Muscle of leg (tissue), 11 donors: ENCODE measurements around the gene PRAC1. TPM values are rescaled to one million over a fixed set of nuclear protein-coding genes. Genes with fewer than 3 reads are reported as not detected.

Experiments used
- DNase-seq: peaks from one replicate; pipeline ENCODE4 v3.0.0; 2013
- H3K27ac ChIP-seq: one replicate; pipeline ENCODE4 v1.5.1; 2013; ENCODE audit warnings: mild to moderate bottlenecking, low read length, control low read depth
- H3K27me3 ChIP-seq: one replicate; pipeline ENCODE4 v1.6.1; 2013; ENCODE audit warnings: low read length; ENCODE audit not compliant: control insufficient read depth, insufficient read depth
- H3K36me3 ChIP-seq: one replicate; pipeline ENCODE4 v1.6.1; 2013; ENCODE audit warnings: low read length; ENCODE audit not compliant: control insufficient read depth, insufficient read depth
- H3K4me1 ChIP-seq: one replicate; pipeline ENCODE4 v1.6.1; 2013; ENCODE audit warnings: low read length; ENCODE audit not compliant: control insufficient read depth, insufficient read depth
- H3K4me3 ChIP-seq: one replicate; pipeline ENCODE4 v1.5.1; 2013; ENCODE audit warnings: low read length, control low read depth
- H3K9me3 ChIP-seq: replicated peaks from 2 replicates; pipeline ENCODE4 v1.6.1; 2013; ENCODE audit warnings: low read depth, low read length; ENCODE audit not compliant: control insufficient read depth
- WGBS: methylation state at CpG from one replicate; pipeline ENCODE4 v1.1.5; 2013; ENCODE audit warnings: missing lambda C conversion rate; ENCODE audit not compliant: insufficient coverage; 5-methylcytosine and 5-hydroxymethylcytosine counted together
- polyA plus RNA-seq, 8 donors: library from polyadenylated mRNA; unstranded; fragments of 120-200 nt; gene quantifications; one replicate each; pipeline versions ENCODE4 v1.2.1 to v1.2.3, GENCODE V29; 2013; ENCODE audit warnings: inconsistent platforms in 1 of 8, low replicate concordance in 1 of 8; ENCODE audit not compliant: insufficient read length in 8 of 8, insufficient read depth in 1 of 8
- total RNA-seq: library from RNA; stranded (reverse); fragments of 120-200 nt; gene quantifications from one replicate; pipeline ENCODE4 v1.2.4, GENCODE V29; 2013

PRAC1 gene
- total and polyA plus RNA-seq, 9 donors = not detected

- Histone ChIP-seq H3K9me3 (no peaks in the 10 kb centered on the region), H3K27me3 (peaks cover 90% of the 10 kb centered on the region), H3K4me3 (no peak overlapping the region), H3K4me1 (peaks cover 4% of the 10 kb centered on the region), H3K36me3 (no peaks in the 10 kb centered on the region), H3K27ac (no peak overlapping the region)
- no peak for DNase-seq
- WGBS = under 1% methylated on average over 16 of the region's 21 CpGs
Observed at GRCh38 chr17:48746916-48747444, 24.7 kb upstream of the PRAC1 start.

GRCh38 chr17:48745381-48746275 lies 23.3 kb upstream of the PRAC1 start:
- H3K4me3 ChIP-seq = no peak overlapping the region
- no peaks in the 10 kb centered on the region for H3K36me3 ChIP-seq
- H3K9me3 ChIP-seq = no peaks in the 10 kb centered on the region
- no peak overlapping the region for H3K27ac ChIP-seq
- peaks cover 90% of the 10 kb centered on the region for H3K27me3 ChIP-seq
- no peak for DNase-seq
- WGBS = 14% methylated on average over 5 of the region's 12 CpGs
- peaks cover 4% of the 10 kb centered on the region for H3K4me1 ChIP-seq

GRCh38 chr17:48740537-48740936 lies 18.2 kb upstream of the PRAC1 start:
- no peaks in the 10 kb centered on the region for H3K4me1 ChIP-seq
- H3K27ac ChIP-seq = no peak overlapping the region
- no peak overlapping the region for H3K4me3 ChIP-seq
- H3K36me3 ChIP-seq = no peaks in the 10 kb centered on the region
- peaks cover 97% of the 10 kb centered on the region for H3K27me3 ChIP-seq
- H3K9me3 ChIP-seq = no peaks in the 10 kb centered on the region
- no peak for DNase-seq

- Histone ChIP-seq H3K36me3 (no peaks in the 10 kb centered on the region), H3K4me1 (peaks cover 7% of the 10 kb centered on the region), H3K27me3 (peaks cover 97% of the 10 kb centered on the region), H3K4me3 (no peak overlapping the region), H3K27ac (no peak overlapping the region), H3K9me3 (no peaks in the 10 kb centered on the region)
- 4% methylated on average over 25 of the region's 37 CpGs for WGBS
- no peak for DNase-seq
Observed at GRCh38 chr17:48738803-48739526, 16.6 kb upstream of the PRAC1 start.

GRCh38 chr17:48738424-48738802 lies 16.1 kb upstream of the PRAC1 start:
- Histone ChIP-seq H3K4me3 (no peak overlapping the region), H3K27me3 (peaks cover 97% of the 10 kb centered on the region)
- DNase-seq = no peak

GRCh38 chr17:48737330-48738043 lies 15.2 kb upstream of the PRAC1 start:
- Histone ChIP-seq H3K9me3 (no peaks in the 10 kb centered on the region), H3K4me1 (peaks cover 15% of the 10 kb centered on the region), H3K36me3 (no peaks in the 10 kb centered on the region), H3K27ac (no peak overlapping the region), H3K4me3 (no peak overlapping the region), H3K27me3 (peaks cover 97% of the 10 kb centered on the region)
- DNase-seq = no peak
- 45% methylated on average over 4 of the region's 4 CpGs for WGBS

More at GRCh38 chr17:48738424-48738802, 16.1 kb upstream of the PRAC1 start:
- no peaks in the 10 kb centered on the region for H3K9me3 ChIP-seq
- H3K4me1 ChIP-seq = peaks cover 8% of the 10 kb centered on the region
- H3K36me3 ChIP-seq = no peaks in the 10 kb centered on the region
- 0% methylated on average over 1 of the region's 11 CpGs for WGBS
- no peak overlapping the region for H3K27ac ChIP-seq

- peaks cover 94% of the 10 kb centered on the region for H3K27me3 ChIP-seq
- peaks cover 15% of the 10 kb centered on the region for H3K4me1 ChIP-seq
- no peak overlapping the region for H3K4me3 ChIP-seq
- no peaks in the 10 kb centered on the region for H3K9me3 ChIP-seq
- H3K36me3 ChIP-seq = no peaks in the 10 kb centered on the region
- WGBS = 8% methylated on average over 6 of the region's 7 CpGs
- no peak for DNase-seq
- no peak overlapping the region for H3K27ac ChIP-seq
Observed at GRCh38 chr17:48735062-48735351, 12.7 kb upstream of the PRAC1 start.

- Histone ChIP-seq H3K4me3 (no peak overlapping the region), H3K36me3 (no peaks in the 10 kb centered on the region), H3K4me1 (peaks cover 16% of the 10 kb centered on the region), H3K9me3 (no peaks in the 10 kb centered on the region), H3K27me3 (peaks cover 94% of the 10 kb centered on the region), H3K27ac (no peak overlapping the region)
- DNase-seq = no peak
- 3% methylated on average over 11 of the region's 14 CpGs for WGBS
Observed at GRCh38 chr17:48734333-48735061, 12.2 kb upstream of the PRAC1 start.

- Histone ChIP-seq H3K9me3 (no peaks in the 10 kb centered on the region), H3K4me1 (peaks cover 23% of the 10 kb centered on the region), H3K27ac (no peak overlapping the region), H3K36me3 (no peaks in the 10 kb centered on the region), H3K4me3 (no peak overlapping the region), H3K27me3 (peaks cover 94% of the 10 kb centered on the region)
- DNase-seq = no peak
- 6% methylated on average over 16 of the region's 22 CpGs for WGBS
Observed at GRCh38 chr17:48733632-48734328, 11.5 kb upstream of the PRAC1 start.
